ENCODE measurements around the gene HS6ST1.
"Not testable (repeated sequence)": the region's sequence is repeated elsewhere in the genome, so short reads cannot be mapped to it uniquely, and the experiment has no call there.

Gene HS6ST1

GRCh38 chr2:128321784-128322714 is 3.4 kb upstream of the HS6ST1 start:
- peak; percentile 12 for DNase-seq (ENCODE audit: low read depth)
- peak overlapping the region; percentile 64 for H3K4me3 ChIP-seq (ENCODE audit: low read depth, low read length)
- TF ChIP-seq CTCF (IDR thresholded peaks at IDR 0.05; ENCODE audit: low read depth, low read length, missing control alignments): peak; percentile 78

GRCh38 chr2:128320906-128321771 is 2.5 kb upstream of the HS6ST1 start:
- no peak for TF ChIP-seq CTCF (IDR thresholded peaks at IDR 0.05; ENCODE audit: low read depth, low read length, missing control alignments)
- DNase-seq (ENCODE audit: low read depth): no peak
- H3K4me3 ChIP-seq (ENCODE audit: low read depth, low read length): no peak overlapping the region

GRCh38 chr2:128320192-128320905 is 1.7 kb upstream of the HS6ST1 start:
- TF ChIP-seq CTCF (IDR thresholded peaks at IDR 0.05; ENCODE audit: low read depth, low read length, missing control alignments): no peak
- no peak overlapping the region for H3K4me3 ChIP-seq (ENCODE audit: low read depth, low read length)
- DNase-seq (ENCODE audit: low read depth): no peak

- no peak for TF ChIP-seq CTCF (IDR thresholded peaks at IDR 0.05; ENCODE audit: low read depth, low read length, missing control alignments)
- H3K4me3 ChIP-seq (ENCODE audit: low read depth, low read length): no peak overlapping the region
- no peak for DNase-seq (ENCODE audit: low read depth)
Measured at GRCh38 chr2:128319631-128320191, 1.0 kb upstream of the HS6ST1 start.

- H3K4me3 ChIP-seq (ENCODE audit: low read depth, low read length): peak overlapping the region; percentile 50
- not testable (repeated sequence) for DNase-seq (ENCODE audit: low read depth)
Measured at GRCh38 chr2:128318245-128318644, 423 bp downstream of the HS6ST1 start.

GRCh38 chr2:128317899-128318225 is 806 bp downstream of the HS6ST1 start:
- not testable (repeated sequence) for DNase-seq (ENCODE audit: low read depth)
- H3K4me3 ChIP-seq (ENCODE audit: low read depth, low read length): peak overlapping the region; percentile 75

- DNase-seq (ENCODE audit: low read depth): peak; percentile 22
- TF ChIP-seq CTCF (IDR thresholded peaks at IDR 0.05; ENCODE audit: low read depth, low read length, missing control alignments): no peak
- peak overlapping the region; percentile 75 for H3K4me3 ChIP-seq (ENCODE audit: low read depth, low read length)
Measured at GRCh38 chr2:128317181-128317898, 1.3 kb downstream of the HS6ST1 start.
